HuH-7.5 (cell line): ENCODE data around the gene HOXD11.
A peak's percentile ranks its signal among the peaks of the same experiment; 100 is the strongest.

Source experiments
- DNase-seq: peaks from one replicate; pipeline ENCODE4 v3.0.0; 2011; ENCODE audit warnings: low spot score

The HOXD11 gene

GRCh38 chr2:176093898-176094249, 13.2 kb upstream of the HOXD11 start:
- no peak for DNase-seq

- DNase-seq: no peak
Measured at GRCh38 chr2:176094349-176094748, 12.7 kb upstream of the HOXD11 start.

- no peak for DNase-seq
Measured at GRCh38 chr2:176095421-176095820, 11.7 kb upstream of the HOXD11 start.

- no peak for DNase-seq
Measured at GRCh38 chr2:176096243-176096985, 10.7 kb upstream of the HOXD11 start.

GRCh38 chr2:176096986-176097819, 9.9 kb upstream of the HOXD11 start:
- peak; percentile 96 for DNase-seq

GRCh38 chr2:176097820-176098365, 9.2 kb upstream of the HOXD11 start:
- DNase-seq: no peak

GRCh38 chr2:176098366-176099158, 8.5 kb upstream of the HOXD11 start:
- DNase-seq: no peak

GRCh38 chr2:176099159-176099727, 7.8 kb upstream of the HOXD11 start:
- DNase-seq: no peak

- DNase-seq: no peak
Measured at GRCh38 chr2:176099728-176100546, 7.1 kb upstream of the HOXD11 start, which contains the start of gene HOXD12. TSS of gene HOXD12 (plus strand) at chr2:176099795. CDS start at chr2:176099802, 7 bp downstream.

- DNase-seq: no peak
Measured at GRCh38 chr2:176100547-176101140, 6.4 kb upstream of the HOXD11 start.

GRCh38 chr2:176101216-176101830, 5.8 kb upstream of the HOXD11 start:
- no peak for DNase-seq

- DNase-seq: no peak
Measured at GRCh38 chr2:176101842-176102241, 5.2 kb upstream of the HOXD11 start.

GRCh38 chr2:176102309-176102866, 4.7 kb upstream of the HOXD11 start:
- DNase-seq: no peak

- no peak for DNase-seq
Measured at GRCh38 chr2:176103194-176103593, 3.9 kb upstream of the HOXD11 start.

GRCh38 chr2:176103742-176104315, 3.3 kb upstream of the HOXD11 start:
- DNase-seq: no peak

GRCh38 chr2:176104316-176105077, 2.6 kb upstream of the HOXD11 start:
- DNase-seq: no peak

- no peak for DNase-seq
Measured at GRCh38 chr2:176105078-176105729, 1.9 kb upstream of the HOXD11 start.
